ENCODE data around the gene TCP11X1.
"Not testable (repeated sequence)": the region's sequence is repeated elsewhere in the genome, so short reads cannot be mapped to it uniquely, and the experiment has no call there.

GRCh38 chrX:102246893-102247292, 31.8 kb downstream of the TCP11X1 start, which contains the start of gene NXF2:
- TF ChIP-seq CTCF (IDR thresholded peaks at IDR 0.05; ENCODE audit: insufficient read depth, low read length); REST (IDR thresholded peaks at IDR 0.05; ENCODE audit: insufficient replicate concordance, low read depth); POLR2AphosphoS5 (IDR thresholded peaks at IDR 0.05; ENCODE audit: low read depth); SPI1 (IDR thresholded peaks at IDR 0.05; ENCODE audit: borderline replicate concordance, low read depth); GABPA (IDR thresholded peaks at IDR 0.05; ENCODE audit: low read depth): not testable (repeated sequence)
